Osteocyte (in vitro differentiated cells): ENCODE data around the gene TDRD9. TPM values are rescaled to one million over a fixed set of nuclear protein-coding genes. Genes with fewer than 3 reads are reported as not detected.

Source experiments
- DNase-seq: peaks from one replicate; pipeline ENCODE4 v3.0.0; 2021; ENCODE audit warnings: mixed read lengths; ENCODE audit not compliant: unreplicated experiment; ENCODE audit errors: extremely low spot score
- H3K27ac Mint-ChIP-seq: one replicate; pipeline ENCODE4 v1.8.0; 2021; ENCODE audit warnings: mild to moderate bottlenecking, mixed read lengths; ENCODE audit not compliant: unreplicated experiment
- H3K27me3 Mint-ChIP-seq: one replicate; pipeline ENCODE4 v1.8.0; 2021; ENCODE audit warnings: mixed read lengths; ENCODE audit not compliant: unreplicated experiment
- H3K36me3 Mint-ChIP-seq: one replicate; pipeline ENCODE4 v1.8.0; 2021; ENCODE audit warnings: mixed read lengths; ENCODE audit not compliant: unreplicated experiment
- H3K4me1 Mint-ChIP-seq: one replicate; pipeline ENCODE4 v1.8.0; 2021; ENCODE audit warnings: mixed read lengths; ENCODE audit not compliant: unreplicated experiment
- H3K4me3 Mint-ChIP-seq: one replicate; pipeline ENCODE4 v1.8.0; 2021; ENCODE audit warnings: mild to moderate bottlenecking, moderate library complexity, mixed read lengths; ENCODE audit not compliant: unreplicated experiment
- H3K9me3 Mint-ChIP-seq: one replicate; pipeline ENCODE4 v1.8.0; 2021; ENCODE audit warnings: mixed read lengths; ENCODE audit not compliant: unreplicated experiment
- total RNA-seq: library from RNA; stranded (reverse); gene quantifications from 2 replicates; pipeline ENCODE4 v1.2.1, GENCODE V29; 2021
- TF ChIP-seq, protein P1 (sequence below): fragments of 200-600 bp; sonication (generic); IDR thresholded peaks from 2 replicates; pipeline ENCODE4 v1.5.0; 2021; ENCODE audit warnings: antibody characterized with exemption, mild to moderate bottlenecking, moderate library complexity

Gene TDRD9
- total RNA-seq, 1 donor from 2014 or later: not detected

DNA sequence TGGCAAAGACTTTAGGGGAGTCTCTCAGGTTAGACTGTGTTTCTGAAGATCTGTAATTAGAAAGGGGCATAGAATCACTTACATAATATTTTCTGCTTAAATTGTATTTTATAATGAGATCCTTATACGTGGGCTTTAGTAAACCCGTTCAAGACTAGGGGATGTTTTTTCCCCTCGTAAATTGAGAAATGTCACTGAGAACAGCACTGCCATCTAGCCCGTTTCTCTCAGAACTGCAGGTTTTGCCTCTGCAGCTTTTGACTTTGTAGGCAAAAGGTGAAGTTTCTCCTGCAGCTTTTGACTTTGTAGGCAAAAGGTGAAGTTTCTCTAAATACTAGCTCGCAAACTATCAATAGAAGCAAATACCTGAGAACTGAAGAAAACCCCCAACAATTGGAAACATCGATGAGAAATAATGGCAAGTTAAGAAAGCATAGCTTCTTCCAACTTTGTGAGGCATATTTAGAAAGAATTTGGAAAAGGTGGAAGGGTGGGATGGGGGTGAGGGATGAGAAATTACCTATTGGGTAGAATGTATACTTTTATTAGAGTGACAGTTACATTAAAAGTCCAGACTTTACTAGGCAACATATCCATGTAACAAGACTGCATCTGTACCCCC, 147.4 kb downstream of the TDRD9 start:
- Mint-ChIP-seq H3K9me3 (peaks cover 7% of the 10 kb centered on the region), H3K27ac (no peak overlapping the region), H3K4me1 (peaks cover 3% of the 10 kb centered on the region), H3K27me3 (peaks cover 16% of the 10 kb centered on the region), H3K4me3 (no peak overlapping the region), H3K36me3 (no peaks in the 10 kb centered on the region)
- TF ChIP-seq, protein P1, sequence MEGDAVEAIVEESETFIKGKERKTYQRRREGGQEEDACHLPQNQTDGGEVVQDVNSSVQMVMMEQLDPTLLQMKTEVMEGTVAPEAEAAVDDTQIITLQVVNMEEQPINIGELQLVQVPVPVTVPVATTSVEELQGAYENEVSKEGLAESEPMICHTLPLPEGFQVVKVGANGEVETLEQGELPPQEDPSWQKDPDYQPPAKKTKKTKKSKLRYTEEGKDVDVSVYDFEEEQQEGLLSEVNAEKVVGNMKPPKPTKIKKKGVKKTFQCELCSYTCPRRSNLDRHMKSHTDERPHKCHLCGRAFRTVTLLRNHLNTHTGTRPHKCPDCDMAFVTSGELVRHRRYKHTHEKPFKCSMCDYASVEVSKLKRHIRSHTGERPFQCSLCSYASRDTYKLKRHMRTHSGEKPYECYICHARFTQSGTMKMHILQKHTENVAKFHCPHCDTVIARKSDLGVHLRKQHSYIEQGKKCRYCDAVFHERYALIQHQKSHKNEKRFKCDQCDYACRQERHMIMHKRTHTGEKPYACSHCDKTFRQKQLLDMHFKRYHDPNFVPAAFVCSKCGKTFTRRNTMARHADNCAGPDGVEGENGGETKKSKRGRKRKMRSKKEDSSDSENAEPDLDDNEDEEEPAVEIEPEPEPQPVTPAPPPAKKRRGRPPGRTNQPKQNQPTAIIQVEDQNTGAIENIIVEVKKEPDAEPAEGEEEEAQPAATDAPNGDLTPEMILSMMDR: peak; percentile 42
- DNase-seq: peak; percentile 1

DNA sequence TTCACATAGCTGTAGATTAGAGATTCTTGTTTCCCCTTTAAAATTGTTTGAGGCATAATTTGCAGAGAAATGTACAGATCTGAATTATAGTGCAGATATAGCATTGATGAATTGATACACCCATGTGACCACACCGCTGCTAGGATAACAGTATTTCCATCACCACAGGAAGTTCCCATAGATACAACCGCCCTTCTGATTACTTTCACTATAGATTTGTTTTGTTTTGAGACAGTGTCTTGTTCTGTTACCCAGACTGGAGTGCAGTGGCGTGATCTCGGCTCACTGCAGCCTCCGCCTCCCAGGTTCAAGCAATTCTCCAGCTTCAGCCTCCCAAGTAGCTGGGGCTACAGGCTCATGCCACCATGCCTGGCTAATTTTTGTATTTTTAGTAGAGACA, 148.5 kb downstream of the TDRD9 start:
- Mint-ChIP-seq H3K27me3 (peaks cover 16% of the 10 kb centered on the region), H3K27ac (no peak overlapping the region), H3K4me1 (peaks cover 3% of the 10 kb centered on the region)

DNA sequence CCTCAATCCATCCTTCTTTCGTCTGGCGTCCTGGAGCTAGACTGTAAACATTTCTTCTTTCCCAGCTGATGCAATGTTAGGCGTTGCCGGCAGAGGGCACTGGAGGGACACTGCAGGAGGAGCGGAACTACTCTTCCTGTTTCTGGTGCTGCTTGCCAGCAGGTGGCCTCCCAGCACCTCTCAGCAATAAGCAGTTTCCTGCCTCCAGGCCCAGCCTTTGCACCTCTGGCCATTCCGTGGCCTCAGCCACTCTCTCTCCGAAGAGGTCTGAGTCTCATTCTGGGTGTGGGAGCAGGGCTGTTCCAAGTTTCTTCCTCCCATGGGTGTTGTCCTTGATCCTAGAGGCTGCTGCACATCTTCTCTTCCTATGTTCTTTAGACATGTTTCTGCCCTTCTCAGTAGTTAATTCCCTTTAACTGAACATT, 149.8 kb downstream of the TDRD9 start:
- Mint-ChIP-seq H3K4me1 (peaks cover 3% of the 10 kb centered on the region), H3K4me3 (no peak overlapping the region), H3K36me3 (no peaks in the 10 kb centered on the region), H3K27ac (no peak overlapping the region), H3K9me3 (peaks cover 3% of the 10 kb centered on the region), H3K27me3 (peaks cover 20% of the 10 kb centered on the region)
- TF ChIP-seq, protein P1: peak; percentile 99
- peak; percentile 94 for DNase-seq

More for the DNA sequence above, 148.5 kb downstream of the TDRD9 start:
- Mint-ChIP-seq H3K36me3 (no peaks in the 10 kb centered on the region), H3K9me3 (peaks cover 7% of the 10 kb centered on the region), H3K4me3 (no peak overlapping the region)
- DNase-seq: peak; percentile 46
- TF ChIP-seq, protein P1: no peak

DNA sequence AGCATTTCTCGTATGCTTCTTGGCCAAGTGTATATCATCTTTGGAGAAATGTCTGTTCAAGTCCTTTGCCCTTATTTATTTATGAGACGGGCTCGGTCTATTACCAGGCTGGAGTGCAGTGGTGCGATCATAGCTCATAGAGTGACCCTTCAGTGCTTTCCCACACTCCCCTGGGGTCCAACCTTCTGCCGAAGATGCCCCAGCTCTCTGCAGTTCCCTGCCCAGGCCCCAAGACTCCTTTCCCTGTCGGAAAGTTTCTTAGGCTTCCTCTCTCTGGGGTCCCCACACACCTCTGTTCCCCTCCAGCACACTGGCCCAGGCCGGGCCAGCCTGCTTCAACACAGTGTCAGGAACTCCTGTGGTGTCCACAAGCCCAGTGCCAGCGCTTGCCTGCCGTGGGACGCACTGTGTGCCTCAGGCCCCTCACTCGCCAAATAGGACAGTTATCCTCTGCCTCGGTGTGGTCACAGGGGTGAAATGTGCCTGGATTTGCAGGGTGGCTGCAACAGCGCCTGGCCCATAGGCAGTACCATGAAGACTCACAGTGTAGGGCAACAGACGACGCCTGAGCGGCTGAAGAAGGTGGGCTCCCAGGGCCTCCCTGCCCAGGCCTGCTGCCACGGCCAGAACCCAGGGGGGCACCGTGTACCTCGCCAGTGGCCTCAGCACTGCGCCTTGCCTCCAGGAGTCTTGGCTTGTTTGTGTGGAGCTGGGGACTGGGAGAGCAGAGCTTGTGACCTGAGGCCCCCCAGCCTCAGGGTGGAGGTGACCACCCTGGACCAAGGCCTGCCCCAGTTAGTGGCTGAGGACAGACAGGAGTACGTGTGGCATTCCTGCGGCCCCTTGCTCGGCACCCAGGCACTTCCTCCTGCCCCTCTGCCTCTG, 152.4 kb downstream of the TDRD9 start:
- H3K4me1 Mint-ChIP-seq: peaks cover 3% of the 10 kb centered on the region
- DNase-seq: peak; percentile 80
- H3K27me3 Mint-ChIP-seq: peaks cover 20% of the 10 kb centered on the region
- TF ChIP-seq, protein P1: no peak
- no peak overlapping the region for H3K27ac Mint-ChIP-seq
- no peak overlapping the region for H3K4me3 Mint-ChIP-seq
- no peaks in the 10 kb centered on the region for H3K9me3 Mint-ChIP-seq
- H3K36me3 Mint-ChIP-seq: no peaks in the 10 kb centered on the region

DNA sequence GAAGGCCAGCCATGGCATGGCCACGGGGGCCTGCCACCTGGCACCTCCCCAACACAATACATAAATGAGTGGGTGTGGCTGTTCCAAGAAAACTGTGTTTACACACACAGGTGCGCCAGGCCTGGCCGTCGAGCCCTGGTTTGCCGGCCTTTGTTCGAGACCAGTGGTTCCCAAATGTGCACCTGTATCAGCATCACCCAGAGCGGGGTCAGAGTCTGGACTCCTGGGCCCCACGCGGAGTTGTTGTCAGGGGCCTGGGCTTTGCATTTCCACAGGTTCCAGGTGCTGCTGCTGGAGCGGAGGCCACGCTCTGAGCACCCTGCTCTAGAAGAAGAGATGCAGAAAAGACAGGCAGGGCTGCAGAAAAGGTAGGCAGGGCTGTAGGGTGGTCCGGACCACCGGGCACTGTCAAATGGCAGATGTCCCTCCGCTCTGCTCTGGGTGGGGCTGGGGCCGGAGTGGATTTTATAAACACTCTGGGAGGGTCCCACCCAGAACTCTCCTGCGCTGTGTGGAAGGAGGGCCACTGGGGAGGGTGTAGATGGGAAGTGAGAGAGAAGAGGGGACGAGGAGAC, 153.1 kb downstream of the TDRD9 start:
- Mint-ChIP-seq H3K4me1 (peaks cover 3% of the 10 kb centered on the region), H3K36me3 (no peaks in the 10 kb centered on the region), H3K27me3 (peaks cover 15% of the 10 kb centered on the region), H3K4me3 (no peak overlapping the region), H3K9me3 (no peaks in the 10 kb centered on the region), H3K27ac (no peak overlapping the region)
- DNase-seq: peak; percentile 80
- TF ChIP-seq, protein P1: no peak
